HG02763 (cell line): ENCODE data around the gene SMC3.
"Not testable (repeated sequence)": the region's sequence is repeated elsewhere in the genome, so short reads cannot be mapped to it uniquely, and the experiment has no call there.

Experiments used
- ATAC-seq: cut with Tn5 transposase; IDR thresholded peaks from one replicate; pipeline ENCODE4 v1.9.1; 2021; ENCODE audit warnings: mild to moderate bottlenecking, moderate library complexity; ENCODE audit not compliant: unreplicated experiment

Gene SMC3

DNA sequence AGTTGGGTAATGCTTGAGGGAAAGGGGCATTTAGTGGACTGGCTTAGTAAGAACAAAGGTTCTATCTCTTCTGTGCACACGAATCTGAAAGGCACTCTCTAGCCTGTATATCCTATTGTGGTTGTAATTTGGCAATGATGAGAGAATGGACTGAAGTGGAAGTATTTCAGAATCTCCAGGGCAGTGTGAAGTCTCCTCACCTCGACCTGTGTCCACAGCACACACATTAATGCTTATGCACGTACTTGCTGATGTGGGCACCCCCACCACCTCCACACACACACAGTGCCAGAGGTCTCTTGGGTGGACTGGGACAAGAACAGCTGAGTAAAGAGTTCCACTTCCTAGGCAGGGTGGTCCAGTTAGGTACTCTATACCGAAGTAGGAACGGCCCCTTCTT, 6.9 kb downstream of the SMC3 start:
- no peak for ATAC-seq

DNA sequence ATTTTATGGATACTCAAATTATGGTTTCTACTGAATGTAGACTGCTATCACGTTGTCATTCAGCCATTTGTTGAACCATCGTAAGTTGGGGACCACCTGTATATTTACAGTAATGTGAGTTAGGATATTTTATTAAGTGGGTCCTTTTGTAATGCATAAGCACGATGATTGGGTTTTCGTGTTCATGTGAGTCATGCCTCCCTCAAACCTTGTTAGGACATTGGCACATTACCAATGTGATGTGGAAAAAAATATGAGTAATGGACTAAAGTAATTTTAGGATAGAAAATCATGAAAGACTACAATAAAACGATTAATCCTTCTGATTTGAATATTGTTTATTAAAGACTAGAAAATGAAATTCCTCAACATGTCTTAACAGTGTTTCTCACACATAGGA, 8.7 kb downstream of the SMC3 start:
- ATAC-seq, result no peak

DNA sequence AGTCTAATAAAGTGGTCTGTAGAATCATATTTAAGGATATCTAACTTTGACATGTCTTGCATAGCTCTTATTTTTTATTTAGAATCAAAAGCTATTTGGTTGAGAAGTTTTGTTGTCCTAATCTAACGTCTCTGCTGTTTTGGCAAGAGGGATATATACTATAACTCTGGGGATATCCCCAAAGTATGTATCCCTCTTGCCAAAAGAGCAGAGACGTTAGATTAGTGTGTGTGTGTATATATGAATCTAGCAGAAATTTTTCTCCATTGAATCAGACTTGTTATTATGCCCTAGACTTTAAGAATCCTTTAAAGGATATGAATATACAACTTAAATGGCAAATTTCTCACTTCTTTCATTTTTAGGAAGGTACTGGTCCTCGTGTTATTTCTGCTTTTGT, 9.6 kb downstream of the SMC3 start:
- no peak for ATAC-seq

- no peak for ATAC-seq
Measured at GRCh38 chr10:110584006-110584405, 16.5 kb downstream of the SMC3 start.

DNA sequence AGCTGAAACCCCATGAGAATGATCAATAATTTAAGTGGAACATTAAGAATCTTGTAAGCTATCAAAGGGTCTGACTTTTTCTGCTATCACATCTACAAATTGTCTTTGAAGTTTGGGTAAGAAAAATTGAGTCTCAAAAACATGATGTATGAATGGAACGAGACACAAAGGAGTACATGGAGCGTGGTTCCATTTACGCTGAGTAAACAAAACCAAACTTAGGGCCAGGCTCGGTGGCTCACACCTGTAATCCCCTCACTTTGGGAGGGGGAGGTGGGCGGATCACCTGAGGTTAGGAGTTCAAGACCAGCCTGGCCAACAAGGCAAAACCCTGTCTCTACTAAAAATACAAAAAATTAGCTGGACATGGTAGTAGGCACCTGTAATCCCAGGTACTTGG, 24.3 kb downstream of the SMC3 start:
- no peak for ATAC-seq

- ATAC-seq, result no peak
Measured at GRCh38 chr10:110597476-110597875, 30.0 kb downstream of the SMC3 start.

GRCh38 chr10:110600487-110601101, 33.1 kb downstream of the SMC3 start:
- no peak for ATAC-seq

GRCh38 chr10:110601581-110601980, 34.1 kb downstream of the SMC3 start:
- no peak for ATAC-seq

- ATAC-seq, result no peak
Measured at GRCh38 chr10:110608087-110608486, 40.6 kb downstream of the SMC3 start.

DNA sequence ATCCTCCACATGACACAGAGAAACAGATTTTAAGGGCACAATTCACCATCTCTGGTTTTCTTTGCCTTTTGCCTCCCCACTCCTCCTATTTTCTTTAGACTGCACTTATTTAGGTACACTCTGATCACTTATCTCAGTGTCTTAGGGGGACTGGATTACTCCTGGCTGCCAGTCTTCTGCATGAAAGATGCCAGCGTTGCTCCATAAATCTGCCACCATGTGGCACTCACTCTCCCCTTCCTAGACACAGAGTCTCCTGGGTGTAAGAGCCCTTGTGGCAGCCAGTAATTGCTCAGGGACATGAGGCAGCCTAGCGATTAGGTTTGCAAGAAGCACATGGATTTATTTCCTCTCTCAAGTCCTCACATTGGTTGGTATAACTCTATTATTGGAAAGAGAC, 42.1 kb downstream of the SMC3 start:
- no peak for ATAC-seq

- ATAC-seq, result no peak
Measured at GRCh38 chr10:110610308-110610774, 42.8 kb downstream of the SMC3 start.

DNA sequence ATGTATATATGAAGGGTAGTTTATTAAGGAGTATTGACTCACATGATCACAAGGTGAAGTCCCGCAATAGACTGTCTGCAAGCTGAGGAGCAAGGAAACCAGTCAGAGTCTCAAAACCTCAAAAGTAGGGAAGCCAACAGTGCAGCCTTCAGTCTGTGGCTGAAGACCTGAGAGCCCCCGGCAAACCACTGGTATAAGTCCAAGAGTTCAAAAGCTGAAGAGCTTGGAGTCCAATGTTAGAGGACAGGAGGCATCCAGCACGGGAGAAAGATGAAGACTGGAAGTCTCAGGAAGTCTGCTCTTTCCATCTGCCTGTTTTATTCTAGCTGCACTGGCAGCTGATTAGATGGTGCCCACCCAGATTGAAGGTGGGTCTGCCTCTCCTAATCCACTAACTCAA, 43.3 kb downstream of the SMC3 start:
- ATAC-seq, result not testable (repeated sequence)

- ATAC-seq, result no peak
Measured at GRCh38 chr10:110612087-110612486, 44.6 kb downstream of the SMC3 start.

DNA sequence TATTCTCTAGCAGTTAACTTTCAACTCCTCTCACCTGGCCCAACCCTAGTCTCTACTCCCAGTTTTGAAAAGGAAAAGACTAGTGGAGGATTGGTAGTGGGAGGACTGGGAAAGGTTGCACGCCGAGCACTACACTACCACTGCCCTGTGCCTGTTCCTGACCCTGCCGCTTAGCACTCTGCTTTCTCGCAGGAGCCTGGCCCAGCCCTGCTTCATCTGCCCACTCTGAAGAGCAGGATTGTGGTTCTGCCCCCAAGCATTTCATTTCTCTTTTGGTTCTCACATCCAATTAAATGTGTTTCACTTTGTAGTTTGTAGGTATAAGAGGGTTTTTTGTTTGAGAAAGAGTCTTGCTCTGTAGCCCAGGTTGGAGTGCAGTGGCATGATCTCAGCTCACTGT, 45.1 kb downstream of the SMC3 start:
- no peak for ATAC-seq

DNA sequence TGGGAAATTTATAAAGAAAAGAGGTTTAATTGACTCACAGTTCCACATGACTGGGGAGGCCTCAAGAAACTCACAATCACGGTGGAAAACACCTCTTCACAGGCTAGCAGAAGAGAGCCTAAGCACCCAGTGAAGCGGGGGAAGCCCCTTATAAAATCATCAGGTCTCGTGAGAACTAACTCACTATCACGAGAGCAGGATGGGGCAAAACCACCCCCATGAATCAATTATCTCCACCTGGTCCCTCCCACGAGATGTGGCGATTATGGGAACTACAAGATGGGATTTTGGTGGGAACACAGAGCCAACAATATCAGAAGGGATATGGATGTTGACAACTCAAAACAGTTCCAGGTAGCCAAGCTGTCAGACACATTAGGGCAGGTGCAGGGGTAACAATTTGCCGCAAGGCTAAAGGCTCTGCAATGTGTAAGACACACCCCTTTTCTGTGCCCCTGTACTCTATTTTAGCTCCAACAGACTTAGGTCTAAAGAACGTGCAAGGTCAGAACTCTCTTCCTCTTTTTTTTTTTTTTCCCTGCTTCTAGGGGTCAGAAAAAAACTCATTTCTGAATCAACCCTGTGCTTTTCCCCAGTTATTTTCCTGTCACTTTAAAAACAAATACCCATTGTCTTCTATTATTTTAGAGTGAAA, 46.0 kb downstream of the SMC3 start:
- no peak for ATAC-seq

- no peak for ATAC-seq
Measured at GRCh38 chr10:110613996-110614495, 46.6 kb downstream of the SMC3 start.

DNA sequence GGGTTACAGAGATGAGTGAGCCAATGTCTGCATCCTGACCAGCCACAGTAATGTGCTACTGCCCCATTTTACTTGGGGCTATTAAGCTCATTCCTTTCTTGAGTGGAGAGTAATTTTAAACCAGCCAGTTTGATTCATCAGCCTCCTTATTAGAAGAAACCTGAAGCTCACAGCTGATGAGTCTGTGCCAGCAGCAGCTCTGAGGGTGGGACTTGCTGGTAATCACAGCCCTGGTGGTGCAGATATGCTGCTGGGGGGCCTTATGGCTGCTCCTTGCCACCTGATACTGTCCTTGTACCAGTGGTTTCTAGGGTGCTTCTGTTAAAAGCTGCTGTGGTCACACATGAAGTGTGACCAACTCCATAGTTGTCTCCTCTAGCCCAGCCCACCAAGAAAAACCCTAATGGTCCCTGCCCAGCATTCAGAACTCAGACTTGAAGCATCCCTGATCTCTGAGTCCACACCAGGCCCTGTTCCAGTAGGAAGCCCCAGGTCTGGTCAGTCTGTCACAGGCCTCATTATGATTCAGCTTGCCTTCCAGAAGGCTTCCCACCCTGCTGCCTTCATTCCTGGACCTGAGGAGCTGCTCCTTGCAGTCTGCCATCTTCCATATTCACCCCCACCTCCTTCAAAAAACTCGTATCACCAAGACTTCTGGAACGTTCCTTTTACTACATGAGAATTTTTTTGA, 47.7 kb downstream of the SMC3 start:
- ATAC-seq, result no peak

- ATAC-seq, result no peak
Measured at GRCh38 chr10:110616493-110617033, 49.1 kb downstream of the SMC3 start.

GRCh38 chr10:110617425-110618229, 50.1 kb downstream of the SMC3 start:
- ATAC-seq, result no peak

- no peak for ATAC-seq
Measured at GRCh38 chr10:110618230-110618610, 50.7 kb downstream of the SMC3 start.
